GM18526 (cell line): ENCODE measurements around the gene LIX1L.

ENCODE experiments used
- POLR2A ChIP-seq: IDR thresholded peaks from 3 replicates; pipeline ENCODE4 v1.6.1; 2011; ENCODE audit not compliant: insufficient read length; ENCODE audit errors: extremely low read depth

Gene LIX1L

DNA sequence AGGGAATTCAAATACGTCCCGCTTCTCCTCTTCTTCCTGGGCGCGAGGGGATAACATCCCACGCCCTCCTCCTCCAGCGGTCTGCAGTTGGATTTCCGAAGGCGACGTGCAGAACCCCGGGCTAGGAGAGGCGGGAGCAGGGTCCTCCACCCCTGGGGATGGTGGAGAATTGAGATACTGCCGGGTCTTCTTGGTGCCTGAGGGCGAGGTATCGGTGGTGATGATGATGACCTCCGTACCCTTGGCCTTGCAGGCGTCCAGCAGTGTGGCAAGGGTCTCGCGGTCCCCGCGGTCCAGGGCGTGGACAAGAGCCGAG, 3.2 kb upstream of the LIX1L start:
- TF ChIP-seq POLR2A, result no peak

DNA sequence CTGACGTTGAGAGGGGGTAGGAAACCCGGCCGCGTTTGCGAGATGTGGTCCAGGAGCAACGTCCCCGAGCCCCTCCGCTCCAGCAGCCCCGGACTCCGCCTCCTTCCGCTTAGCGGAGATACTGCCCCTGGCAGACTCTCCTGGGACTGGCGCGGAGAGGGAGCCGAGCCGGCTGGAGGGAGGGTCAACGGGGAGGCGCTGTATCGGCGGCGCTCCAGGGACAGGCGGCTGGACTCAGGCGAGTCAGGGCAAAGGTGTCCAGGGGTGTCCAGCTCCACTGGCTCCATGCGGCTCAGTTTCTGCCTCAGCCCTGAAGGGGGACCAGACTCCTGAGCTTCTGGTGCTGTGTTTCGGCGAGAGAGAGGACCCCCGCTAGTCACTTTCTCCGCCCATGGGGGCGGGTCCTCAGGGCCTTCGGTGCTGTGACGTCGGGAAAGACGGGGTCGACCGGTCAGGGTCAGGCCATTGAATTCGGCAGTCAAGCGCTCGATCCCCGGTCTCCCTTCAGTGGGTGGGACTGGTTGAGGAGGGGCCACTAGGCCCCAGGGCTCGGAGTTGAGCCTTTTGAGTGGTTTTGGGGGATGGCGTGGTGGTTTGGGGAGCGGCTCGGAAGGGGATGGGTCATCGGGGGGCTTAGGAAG, 2.8 kb upstream of the LIX1L start:
- no peak for TF ChIP-seq POLR2A

DNA sequence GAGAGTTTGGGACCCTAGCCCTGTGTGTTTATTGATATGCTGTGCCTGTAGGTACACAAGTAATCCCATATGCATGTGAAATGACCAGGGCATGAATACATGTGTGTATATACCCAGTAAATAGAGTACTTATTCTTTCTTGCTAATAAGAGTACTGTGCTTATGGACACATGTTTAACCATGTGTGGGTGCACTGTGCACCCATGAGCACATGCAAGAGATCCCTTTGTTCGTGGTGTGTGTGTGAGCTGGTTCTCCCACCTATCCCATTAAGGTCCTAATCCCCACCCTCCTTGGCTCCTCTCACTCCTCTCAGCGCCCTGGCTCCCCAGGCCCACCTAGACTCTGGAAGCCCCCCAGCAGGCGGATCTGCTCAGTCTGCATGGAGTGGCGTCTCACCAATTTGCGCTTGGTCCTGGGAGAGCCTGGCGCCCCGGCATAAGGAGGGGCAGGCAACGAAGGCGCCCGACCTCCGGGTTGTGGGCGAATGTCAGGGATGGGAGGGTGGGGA, 2.2 kb upstream of the LIX1L start:
- TF ChIP-seq POLR2A, result no peak

DNA sequence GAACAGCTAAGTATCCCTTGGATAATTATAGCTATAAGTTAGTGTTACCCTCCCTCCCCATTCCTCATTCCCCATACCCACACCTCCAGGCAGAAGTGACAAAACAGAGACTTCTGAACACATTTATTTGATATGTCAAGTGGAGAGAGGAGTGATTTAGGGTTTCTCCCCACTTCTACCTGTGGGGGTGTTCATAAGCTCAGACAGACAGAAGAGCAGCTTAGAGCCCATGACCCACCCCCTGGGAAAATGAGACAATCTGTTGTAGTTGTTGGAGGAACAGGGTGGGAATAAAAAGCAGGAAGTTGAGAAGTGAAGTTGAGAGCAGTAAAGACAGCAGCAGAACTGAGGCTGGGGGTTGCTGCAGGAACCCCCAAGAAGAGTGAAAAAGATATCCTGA, 1.5 kb upstream of the LIX1L start:
- no peak for TF ChIP-seq POLR2A

DNA sequence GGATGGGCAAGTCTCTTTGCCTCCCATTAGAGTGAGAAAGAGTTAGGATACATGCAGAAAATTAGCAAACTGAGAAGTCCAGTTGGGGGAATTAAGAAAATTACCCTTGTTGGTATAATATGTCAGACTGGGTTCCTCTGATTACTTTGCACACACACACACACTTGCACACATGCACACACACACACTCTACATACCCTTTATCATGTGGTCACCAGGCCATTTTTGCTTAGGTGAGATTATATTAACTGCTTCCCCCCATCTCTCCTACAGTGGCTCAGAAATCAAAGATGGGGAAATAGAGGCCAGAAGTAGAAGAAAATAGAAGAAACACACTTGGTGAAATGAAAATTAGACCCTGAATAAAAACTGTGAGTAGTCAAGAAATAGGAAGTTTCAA, 917 bp upstream of the LIX1L start:
- no peak for TF ChIP-seq POLR2A

DNA sequence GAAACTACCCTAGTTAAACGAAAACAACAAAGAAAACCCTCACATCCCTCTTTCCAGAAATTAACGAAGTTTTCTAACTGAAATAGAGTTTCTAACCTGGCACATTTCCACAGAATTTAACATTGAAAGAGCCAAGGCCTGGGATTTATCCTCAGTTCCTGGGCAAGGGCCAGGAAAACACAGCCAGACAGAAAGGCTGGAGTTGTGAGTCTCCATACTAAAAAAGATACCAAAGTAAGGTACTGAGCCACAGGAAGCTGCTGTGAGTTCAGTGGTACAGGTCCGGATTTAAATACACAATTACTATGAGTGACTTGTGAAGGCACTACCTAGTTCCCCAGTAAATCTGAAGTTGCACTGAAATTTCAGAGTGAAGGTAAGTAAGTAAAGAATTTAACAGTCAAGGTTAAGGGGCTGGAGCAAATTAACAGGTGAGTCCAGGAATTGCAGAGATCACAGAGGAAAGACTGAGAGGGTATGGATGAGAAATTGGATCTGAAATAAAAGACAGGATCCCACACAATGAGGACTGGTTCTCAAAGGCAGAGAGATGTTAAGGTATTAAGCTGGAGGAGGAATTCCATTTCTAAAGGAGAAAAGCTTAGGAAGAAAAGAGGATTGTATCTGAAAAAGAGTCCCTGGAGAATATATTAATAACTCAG, 905 bp downstream of the LIX1L start:
- no peak for TF ChIP-seq POLR2A

DNA sequence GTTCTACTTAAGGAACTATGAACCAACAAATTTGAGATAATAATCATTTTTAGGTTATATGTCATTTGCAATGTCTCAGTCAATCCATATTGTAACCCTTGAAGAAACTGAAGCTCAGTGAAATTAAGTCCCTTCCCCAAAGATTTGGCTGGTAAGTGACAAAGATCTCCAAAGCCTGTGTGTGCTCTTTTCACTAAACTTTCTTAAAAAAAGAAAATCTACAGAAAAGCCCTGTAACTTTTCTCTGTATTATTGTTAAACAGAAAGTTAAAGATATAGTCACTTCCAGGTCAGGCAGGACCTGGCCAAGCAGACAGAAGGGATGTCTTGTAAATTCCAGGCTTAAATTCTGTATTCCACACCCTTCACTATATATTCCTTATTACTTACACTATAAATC, 1.5 kb downstream of the LIX1L start:
- no peak for TF ChIP-seq POLR2A

DNA sequence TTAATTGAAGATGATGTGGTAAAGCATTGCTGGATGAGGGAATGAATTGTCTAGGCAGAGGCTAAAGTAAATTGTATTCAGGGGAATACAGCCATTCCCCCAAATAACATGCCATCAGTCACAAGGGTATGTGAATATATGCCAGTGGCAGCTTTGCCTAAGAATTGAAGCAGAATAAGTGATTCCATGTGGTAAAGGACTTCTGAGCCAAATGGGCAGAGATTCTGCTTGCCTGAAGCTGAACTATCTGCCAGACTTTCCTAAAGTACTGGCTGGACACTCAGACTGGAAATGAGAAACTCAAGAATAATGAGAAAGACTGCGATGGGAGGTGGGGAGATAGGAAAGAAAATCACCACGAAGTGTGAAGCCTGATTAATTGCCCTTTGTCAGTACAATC, 2.4 kb downstream of the LIX1L start:
- TF ChIP-seq POLR2A, result no peak

DNA sequence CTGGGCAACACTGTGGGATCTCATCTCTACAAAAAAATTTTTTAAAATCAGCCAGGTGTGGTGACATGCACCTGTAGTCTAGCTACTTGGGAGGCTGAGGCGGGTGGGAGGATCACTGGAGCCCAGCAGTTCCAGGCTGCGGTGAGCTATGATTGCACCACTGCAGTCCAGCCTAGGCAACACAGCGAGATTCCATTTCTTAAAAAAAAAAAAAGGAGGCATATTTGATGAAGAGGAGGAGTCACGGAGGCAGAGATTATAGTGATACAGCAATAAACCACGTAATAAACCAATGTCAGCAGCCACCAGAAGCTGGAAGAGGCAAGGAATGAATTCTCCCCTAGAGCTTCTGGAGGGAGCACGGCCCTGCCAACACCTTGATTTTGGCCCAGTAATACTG, 4.0 kb downstream of the LIX1L start:
- no peak for TF ChIP-seq POLR2A

DNA sequence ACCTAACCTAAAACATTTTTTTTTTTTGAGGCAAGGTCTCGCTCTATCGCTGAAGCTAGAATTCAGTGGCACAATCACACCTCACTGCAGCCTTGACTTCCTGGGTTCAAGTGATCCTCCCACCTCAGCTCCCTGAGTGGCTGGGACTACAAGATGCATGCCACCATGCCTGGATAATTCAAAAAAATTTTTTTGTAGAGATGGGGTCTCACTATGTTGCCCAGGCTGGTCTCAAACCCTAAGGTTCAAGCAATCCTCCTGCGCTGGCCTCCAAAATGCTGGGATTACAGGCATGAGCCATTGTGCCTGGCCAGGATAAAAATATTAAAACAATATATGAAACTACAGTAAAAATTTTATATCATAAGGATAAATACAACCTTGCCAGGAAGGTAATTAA, 4.9 kb downstream of the LIX1L start:
- no peak for TF ChIP-seq POLR2A

DNA sequence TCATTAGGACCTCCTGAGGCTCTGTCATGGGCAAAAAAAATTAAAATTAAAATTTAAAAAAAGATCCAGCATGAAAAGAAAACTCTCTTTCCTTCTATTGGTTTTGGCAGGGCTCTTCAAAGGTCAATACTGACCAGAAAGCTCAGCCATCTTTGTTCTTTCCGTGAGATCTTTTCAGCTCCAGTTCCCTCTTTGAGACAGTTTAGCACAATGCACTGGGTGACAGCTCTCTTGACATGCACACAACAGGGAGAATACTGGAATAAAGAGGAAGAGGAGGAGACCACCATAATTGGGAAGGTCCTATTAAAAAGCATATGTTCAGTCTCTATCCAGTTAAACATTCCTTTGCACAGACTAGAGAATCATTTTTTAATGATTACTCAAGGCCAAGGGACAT, 6.3 kb downstream of the LIX1L start:
- no peak for TF ChIP-seq POLR2A

DNA sequence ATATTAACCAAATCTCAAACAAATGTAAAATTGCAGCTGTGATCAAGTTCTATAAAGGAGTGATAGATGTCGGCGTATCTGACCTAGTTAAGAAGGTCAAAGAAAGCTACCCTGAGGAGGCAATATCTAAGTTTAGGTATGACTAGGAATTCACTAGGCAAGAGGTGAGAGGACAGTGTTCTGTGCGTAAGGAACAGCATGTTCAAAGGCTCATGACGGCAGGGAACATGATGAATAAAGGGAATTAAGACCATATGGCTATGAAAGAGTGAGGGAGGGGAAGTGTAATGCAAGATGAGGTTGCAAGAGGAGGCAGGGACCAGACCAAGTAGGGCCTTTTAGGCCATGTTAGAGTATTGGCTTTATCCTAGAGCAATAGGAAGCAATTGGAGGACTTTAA, 8.6 kb downstream of the LIX1L start:
- TF ChIP-seq POLR2A, result no peak

DNA sequence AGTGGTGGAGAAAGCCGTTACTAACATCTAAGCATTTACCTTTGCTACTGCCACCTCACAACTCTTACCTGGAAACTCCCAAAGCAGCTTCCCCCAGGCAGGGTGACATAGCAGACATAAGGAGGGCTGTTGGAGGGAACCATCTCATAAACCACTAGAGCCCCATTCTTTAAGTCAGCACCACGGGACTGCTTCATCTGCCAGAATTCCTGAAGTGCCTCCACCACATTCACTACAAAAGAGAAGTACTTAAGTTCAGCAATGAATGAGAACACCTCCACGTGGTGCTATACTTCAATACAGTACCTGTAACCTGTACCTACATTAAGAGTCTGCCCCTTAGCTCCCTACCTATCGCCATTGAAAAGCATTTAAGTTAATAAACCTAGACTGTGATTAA, 10.3 kb downstream of the LIX1L start:
- TF ChIP-seq POLR2A, result no peak

DNA sequence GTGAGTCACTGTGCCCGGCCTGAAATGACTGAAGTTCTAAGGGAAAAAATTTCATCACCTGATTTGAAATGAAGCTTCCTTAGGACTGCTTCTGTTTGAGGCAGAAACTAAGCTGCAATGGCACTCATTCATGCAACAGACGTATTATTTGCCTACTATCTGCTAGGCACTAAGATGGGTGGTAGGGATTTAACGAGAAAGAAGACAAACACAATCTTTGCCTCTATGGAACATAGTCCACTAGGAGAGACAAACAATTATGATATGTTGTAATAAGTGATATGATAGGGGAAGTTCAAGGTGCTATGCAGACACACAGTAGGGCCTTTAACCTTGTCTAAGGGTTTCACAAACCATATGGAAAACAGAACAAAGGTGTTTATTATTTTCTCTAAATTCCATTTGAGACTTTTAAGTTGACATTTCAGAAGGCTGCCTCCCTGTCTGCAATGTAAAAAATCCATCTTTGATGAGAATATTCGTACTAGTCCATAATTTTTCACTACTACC, 11.3 kb downstream of the LIX1L start:
- no peak for TF ChIP-seq POLR2A

DNA sequence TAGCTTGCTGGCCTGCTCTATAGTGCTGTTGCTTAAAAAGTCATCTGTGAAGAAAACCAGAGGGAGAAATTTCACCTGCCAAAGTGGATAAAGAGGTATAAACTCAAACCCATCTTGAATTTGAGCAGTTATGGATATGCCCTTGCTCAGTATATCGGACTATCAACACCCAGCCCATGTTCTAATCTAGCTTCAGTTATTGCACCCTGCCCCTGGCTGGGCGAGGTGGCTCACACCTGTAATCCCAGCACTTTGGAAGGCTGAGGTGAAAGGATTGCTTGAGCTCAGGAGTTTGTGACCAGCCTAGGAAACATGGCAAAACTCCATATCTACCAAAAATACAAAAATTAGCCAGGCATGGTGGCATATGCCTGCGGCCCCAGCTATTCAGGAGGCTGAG, 13.3 kb downstream of the LIX1L start:
- TF ChIP-seq POLR2A, result no peak

DNA sequence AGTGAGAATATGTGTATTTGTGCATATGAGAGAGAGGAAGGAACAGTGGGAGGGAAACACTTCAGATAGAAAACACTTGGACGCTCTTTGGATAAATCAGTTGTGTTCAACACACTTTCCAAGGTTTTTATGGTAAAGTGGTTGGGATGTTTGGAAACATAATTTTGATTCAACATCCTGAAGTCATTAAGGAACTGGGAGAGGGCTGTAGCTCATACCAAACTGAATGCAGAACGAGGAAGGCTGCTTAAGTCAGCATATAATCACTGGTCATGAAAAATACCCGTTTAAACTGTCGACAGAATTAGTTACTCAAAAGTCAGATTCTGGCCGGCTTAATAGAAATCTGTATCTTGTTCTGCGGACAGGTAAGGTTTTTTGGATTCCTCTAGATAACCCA, 14.9 kb downstream of the LIX1L start:
- no peak for TF ChIP-seq POLR2A

DNA sequence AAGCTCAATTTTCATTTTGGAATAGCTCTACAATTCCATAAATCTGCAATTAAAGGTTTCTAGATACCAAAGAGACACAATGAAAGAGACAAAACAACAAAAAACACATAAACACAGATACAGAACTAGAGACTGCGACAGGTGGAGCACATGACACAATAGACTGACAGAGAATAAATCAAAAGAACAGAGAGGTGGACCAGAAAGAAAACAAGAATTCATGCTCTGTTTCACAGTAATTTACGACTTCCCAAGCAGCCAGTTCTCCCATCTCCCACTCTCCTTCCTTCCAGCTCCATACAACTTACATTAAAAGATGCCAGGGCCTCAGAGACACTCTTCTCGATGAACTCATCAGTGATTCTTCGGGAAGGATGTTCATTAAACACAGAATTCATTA, 15.4 kb downstream of the LIX1L start:
- TF ChIP-seq POLR2A, result no peak
